GM12873 (cell line): Measurements from ENCODE around the gene UCP1.
A peak's percentile ranks its signal among the peaks of the same experiment; 100 is the strongest.

Experiments used
- TF ChIP-seq, protein P1 (sequence below): IDR thresholded peaks from 2 replicates; pipeline ENCODE4 v1.5.1; 2012; ENCODE audit warnings: low read depth, mild to moderate bottlenecking, moderate library complexity, low read length, control low read depth; ENCODE audit not compliant: insufficient read depth; ENCODE audit errors: missing control alignments

UCP1 gene, protein sequence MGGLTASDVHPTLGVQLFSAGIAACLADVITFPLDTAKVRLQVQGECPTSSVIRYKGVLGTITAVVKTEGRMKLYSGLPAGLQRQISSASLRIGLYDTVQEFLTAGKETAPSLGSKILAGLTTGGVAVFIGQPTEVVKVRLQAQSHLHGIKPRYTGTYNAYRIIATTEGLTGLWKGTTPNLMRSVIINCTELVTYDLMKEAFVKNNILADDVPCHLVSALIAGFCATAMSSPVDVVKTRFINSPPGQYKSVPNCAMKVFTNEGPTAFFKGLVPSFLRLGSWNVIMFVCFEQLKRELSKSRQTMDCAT

DNA sequence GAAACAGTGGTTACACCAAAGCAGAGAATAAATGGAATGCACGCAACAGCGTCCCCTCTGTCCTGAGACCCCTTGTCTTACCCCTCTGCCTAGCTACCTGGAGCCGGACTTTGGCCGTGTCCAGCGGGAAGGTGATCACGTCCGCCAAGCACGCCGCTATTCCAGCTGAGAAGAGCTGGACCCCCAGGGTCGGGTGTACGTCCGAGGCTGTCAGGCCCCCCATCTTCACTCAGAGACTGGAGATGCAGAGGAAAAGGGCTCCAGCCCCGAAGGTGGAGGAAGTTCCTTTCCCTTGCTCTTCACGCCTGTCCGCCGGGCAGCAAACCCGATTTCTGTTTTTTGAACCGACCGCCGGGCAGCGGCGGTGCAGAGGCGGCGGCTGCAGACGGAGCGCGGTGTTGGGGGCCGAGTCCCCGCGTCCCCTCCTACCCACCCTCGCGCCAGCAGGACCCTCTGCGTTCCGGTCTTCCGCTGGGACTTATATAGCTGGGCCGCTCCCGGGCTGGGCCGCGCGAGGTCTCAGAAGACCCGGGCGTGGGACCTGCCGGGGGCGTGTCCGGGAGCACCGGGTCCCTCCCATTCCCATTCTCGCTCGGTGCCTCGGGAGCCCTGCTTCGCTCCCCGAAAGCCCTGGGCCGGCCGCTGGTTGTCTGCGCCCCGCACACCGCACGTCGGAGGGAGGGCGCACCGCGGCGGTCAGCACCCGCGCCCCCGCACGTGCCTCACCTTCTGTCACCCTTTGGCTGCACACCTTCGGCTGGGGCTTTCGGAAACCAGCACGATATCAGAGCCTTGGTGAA is at the start of gene UCP1:
Gene UCP1, minus strand, starts transcription at position 455 of the 800 bp plus-strand sequence. Its CDS starts 232 bp downstream, at position 223.
- TF ChIP-seq, protein P1, sequence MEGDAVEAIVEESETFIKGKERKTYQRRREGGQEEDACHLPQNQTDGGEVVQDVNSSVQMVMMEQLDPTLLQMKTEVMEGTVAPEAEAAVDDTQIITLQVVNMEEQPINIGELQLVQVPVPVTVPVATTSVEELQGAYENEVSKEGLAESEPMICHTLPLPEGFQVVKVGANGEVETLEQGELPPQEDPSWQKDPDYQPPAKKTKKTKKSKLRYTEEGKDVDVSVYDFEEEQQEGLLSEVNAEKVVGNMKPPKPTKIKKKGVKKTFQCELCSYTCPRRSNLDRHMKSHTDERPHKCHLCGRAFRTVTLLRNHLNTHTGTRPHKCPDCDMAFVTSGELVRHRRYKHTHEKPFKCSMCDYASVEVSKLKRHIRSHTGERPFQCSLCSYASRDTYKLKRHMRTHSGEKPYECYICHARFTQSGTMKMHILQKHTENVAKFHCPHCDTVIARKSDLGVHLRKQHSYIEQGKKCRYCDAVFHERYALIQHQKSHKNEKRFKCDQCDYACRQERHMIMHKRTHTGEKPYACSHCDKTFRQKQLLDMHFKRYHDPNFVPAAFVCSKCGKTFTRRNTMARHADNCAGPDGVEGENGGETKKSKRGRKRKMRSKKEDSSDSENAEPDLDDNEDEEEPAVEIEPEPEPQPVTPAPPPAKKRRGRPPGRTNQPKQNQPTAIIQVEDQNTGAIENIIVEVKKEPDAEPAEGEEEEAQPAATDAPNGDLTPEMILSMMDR: no peak

GRCh38 chr4:140617499-140618248 is 48.9 kb upstream of the UCP1 start:
- TF ChIP-seq, protein P1: no peak

DNA sequence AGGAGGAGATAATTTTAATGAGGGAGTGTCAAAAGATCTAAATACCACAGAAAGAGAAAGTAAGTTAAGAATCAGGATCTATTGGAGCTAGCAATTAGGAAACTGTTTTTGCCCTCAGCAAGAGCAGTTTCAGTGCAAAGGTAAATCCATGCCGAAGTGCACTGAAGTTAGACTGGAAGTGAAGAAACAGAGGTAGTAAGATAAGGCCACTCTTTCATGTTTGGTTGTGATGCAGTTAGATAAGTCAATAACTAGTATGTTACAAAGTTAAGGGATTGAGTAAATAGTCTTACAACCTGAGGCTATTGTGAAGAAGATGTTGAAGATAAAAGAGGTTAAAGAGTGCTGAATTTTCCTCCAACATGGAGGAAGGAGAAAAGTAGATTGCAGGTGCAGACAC is 46.7 kb upstream of the UCP1 start:
- TF ChIP-seq, protein P1: no peak

DNA sequence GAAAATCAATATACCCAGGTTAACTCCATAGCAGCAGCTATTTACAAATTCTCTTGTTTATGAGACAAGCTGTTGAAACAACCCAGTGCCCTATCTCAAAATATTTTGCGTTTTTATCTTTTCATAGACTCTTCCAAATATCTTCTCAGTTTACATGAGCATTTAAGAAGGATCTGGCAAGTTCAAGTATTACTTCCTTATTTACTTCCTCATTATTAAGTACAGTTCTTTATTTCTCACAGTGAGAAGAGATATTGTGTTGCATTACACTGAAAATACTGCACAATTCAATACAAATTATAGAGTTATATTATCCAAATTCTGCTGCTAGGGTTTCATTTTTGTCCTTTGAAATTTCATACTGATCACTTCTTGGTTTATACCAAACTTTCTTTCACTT is 43.6 kb upstream of the UCP1 start:
- TF ChIP-seq, protein P1: no peak

GRCh38 chr4:140611854-140612253 is 43.1 kb upstream of the UCP1 start:
- TF ChIP-seq, protein P1: no peak

DNA sequence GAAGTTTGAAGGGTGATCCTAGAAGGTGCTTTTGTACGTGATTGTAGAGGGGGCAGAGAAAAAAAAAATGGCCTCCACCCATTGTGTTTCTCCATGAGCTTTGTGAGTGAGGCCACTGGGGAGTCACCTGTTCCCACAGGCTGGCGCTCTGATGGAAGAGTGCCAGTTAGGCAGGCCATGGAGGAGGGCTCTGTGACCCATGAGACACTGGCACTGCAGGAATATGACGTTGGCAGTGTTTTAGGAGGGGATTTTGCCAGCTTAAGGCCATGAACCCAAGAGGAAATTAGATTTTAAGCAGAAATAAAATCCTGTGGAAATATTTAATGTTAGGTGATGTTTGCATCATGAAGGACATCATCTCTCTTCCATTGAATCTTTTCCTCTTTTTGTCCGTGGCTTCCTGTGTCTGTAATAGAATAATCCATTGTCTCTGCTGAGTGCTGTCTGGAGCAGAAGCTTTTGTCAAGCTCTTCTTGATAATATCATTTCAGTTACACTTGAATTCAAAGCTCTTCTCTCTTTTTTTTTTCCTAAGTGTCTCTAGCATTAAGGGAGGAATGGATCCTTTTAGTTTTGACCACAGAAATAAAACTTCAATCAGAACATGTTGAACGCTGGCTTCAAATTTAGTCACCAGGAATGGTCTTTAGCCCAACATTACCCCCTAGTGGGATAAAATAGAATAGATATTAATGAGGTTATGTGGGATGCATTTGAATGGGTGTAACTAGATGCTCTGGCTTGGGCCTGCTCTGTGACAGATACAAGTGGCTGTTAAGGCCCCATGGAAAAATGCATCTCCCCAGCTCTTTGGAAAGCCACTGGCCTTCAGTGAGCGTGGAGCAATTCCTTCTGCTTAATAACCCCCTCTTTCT is 41.0 kb upstream of the UCP1 start:
- TF ChIP-seq, protein P1: peak; percentile 50

- TF ChIP-seq, protein P1: no peak
Observed at GRCh38 chr4:140607852-140608251, 39.1 kb upstream of the UCP1 start.
